ENCODE measurements around the gene ITM2C.

ITM2C gene, protein sequence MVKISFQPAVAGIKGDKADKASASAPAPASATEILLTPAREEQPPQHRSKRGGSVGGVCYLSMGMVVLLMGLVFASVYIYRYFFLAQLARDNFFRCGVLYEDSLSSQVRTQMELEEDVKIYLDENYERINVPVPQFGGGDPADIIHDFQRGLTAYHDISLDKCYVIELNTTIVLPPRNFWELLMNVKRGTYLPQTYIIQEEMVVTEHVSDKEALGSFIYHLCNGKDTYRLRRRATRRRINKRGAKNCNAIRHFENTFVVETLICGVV

DNA sequence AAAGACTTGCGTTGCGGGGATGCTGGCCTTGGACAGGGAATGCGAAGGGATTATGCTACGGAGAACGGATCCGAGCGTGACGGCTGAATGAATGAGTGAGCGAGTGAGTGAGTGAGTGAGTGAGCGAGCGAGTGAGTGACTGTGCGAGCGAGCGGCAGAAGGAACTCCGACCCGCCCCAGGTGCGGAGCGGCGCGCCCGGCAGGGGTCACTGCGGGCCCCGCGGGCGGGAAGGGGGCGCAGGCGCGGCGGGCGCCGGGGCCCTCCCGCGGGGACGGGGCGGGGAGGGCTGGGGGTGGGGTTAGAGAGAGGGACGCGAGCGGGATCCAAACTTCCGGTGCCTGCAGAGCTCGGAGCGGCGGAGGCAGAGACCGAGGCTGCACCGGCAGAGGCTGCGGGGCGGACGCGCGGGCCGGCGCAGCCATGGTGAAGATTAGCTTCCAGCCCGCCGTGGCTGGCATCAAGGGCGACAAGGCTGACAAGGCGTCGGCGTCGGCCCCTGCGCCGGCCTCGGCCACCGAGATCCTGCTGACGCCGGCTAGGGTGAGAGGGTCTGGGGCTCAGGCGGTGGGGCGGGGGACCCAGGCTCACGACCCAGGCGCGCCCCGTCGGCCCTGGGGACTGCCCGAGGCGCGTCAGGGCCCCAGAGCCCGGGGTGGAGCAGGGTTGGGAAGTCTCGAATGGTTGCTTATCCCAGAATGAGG lies at the start of gene ITM2C:
TSS of gene ITM2C (plus strand) at position 338 of the 702 bp plus-strand sequence. CDS start at position 422, 84 bp downstream.
- DNase-seq: peak; percentile 76 to 82
- Mint-ChIP-seq H3K4me1 (peaks cover 79% of the 10 kb centered on the region), H3K27ac (peak within 1 kb of the TSS; percentile 86 to 88), H3K27me3 (peaks cover 6% of the 10 kb centered on the region), H3K4me3 (peak within 1 kb of the TSS; percentile 88 to 89), H3K9me3 (no peaks in the 10 kb centered on the region)
- peak; percentile 83 for ATAC-seq

DNA sequence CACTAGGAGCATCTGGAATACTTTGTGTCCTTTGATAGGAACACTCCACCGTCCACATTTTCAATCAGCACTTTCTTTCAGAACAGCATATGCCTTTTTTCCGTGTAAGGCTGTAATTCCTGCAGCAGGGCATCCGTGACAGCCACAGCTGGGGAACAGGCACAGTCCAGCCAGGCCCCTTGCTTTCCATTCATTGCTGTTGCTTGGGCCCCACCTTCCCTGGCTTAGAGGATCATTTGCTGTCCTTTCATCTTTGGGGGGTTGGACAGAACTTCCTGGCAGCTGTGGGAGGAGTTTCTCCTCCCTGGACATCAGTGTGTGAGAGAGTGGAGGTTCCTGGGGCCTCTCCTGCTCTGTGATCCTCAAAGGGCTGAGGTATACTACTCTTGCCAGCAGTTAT lies 49.7 kb upstream of the ITM2C start:
- Mint-ChIP-seq H3K9me3 (no peaks in the 10 kb centered on the region), H3K27me3 (no peaks in the 10 kb centered on the region), H3K4me3 (no peak overlapping the region), H3K4me1 (peaks cover 11% of the 10 kb centered on the region), H3K27ac (peak overlapping the region in 1 of 2 donors; percentile 71)
- no peak for DNase-seq
- ATAC-seq: no peak

DNA sequence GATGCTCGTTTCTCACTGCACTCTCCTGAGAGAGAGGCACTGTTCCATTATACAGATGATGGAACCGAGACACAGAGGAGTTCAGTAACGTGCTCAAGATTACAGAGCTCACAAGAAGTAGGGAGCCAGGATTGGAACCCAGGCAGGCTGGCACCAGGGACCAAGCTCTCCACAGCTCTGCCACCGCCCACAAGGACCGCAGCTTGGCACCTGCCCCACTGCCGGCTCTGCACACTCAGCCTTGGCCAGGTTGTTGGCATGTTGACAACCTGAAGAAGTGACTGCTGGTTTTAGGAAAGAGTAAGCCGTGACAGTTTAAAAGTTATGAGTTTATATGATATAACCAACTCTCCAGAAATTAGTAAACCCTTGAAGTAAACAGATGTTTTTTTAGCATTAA lies 48.0 kb upstream of the ITM2C start:
- H3K4me3 Mint-ChIP-seq: no peak overlapping the region
- DNase-seq (no peak), ATAC-seq (no peak)
- peak overlapping the region; percentile 79 to 85 for H3K27ac Mint-ChIP-seq
- peaks cover 11% of the 10 kb centered on the region for H3K4me1 Mint-ChIP-seq
- H3K9me3 Mint-ChIP-seq: no peaks in the 10 kb centered on the region
- H3K27me3 Mint-ChIP-seq: no peaks in the 10 kb centered on the region

DNA sequence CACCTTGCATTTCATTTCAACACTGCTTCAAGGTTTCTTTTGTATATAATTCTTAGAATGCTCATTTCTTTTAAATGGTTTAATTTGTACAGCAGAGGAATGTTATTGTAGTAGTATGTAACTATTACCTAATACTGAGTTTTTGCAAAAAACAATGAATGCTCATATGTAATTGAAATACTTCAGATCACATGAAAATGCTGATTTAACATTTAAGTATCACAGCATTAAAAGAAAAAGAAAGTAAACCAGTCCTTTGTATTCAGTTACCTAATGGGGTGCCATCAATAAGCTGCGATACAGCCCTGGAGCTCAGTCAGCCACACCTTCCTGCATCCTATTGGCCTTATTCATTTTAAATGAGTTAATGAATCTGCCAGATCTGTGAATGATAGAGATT lies 45.3 kb upstream of the ITM2C start:
- H3K9me3 Mint-ChIP-seq: no peaks in the 10 kb centered on the region
- DNase-seq: no peak
- H3K27ac Mint-ChIP-seq: no peak overlapping the region
- no peak for ATAC-seq
- H3K4me3 Mint-ChIP-seq: no peak overlapping the region
- peaks cover 11% of the 10 kb centered on the region for H3K4me1 Mint-ChIP-seq
- peaks cover 2% of the 10 kb centered on the region for H3K27me3 Mint-ChIP-seq

GRCh38 chr2:230821261-230821990 lies 43.3 kb upstream of the ITM2C start:
- no peaks in the 10 kb centered on the region for H3K9me3 Mint-ChIP-seq
- peak overlapping the region; percentile 9 to 55 for H3K27ac Mint-ChIP-seq
- peaks cover 22% of the 10 kb centered on the region for H3K27me3 Mint-ChIP-seq
- ATAC-seq (no peak), DNase-seq (no peak)
- no peak overlapping the region for H3K4me3 Mint-ChIP-seq
- H3K4me1 Mint-ChIP-seq: peaks cover 16% of the 10 kb centered on the region

- Mint-ChIP-seq H3K27me3 (peaks cover 29% of the 10 kb centered on the region), H3K9me3 (no peaks in the 10 kb centered on the region), H3K4me3 (no peak overlapping the region), H3K4me1 (peaks cover 20% of the 10 kb centered on the region), H3K27ac (no peak overlapping the region)
- no peak for DNase-seq
- no peak for ATAC-seq
These were observed 42.7 kb upstream of the ITM2C start for GRCh38 chr2:230821991-230822520.

GRCh38 chr2:230823264-230823964 lies 41.3 kb upstream of the ITM2C start:
- Mint-ChIP-seq H3K27ac (peak overlapping the region in 1 of 2 donors; percentile 61), H3K4me1 (peaks cover 26% of the 10 kb centered on the region), H3K4me3 (no peak overlapping the region), H3K27me3 (peaks cover 38% of the 10 kb centered on the region), H3K9me3 (no peaks in the 10 kb centered on the region)
- ATAC-seq (no peak), DNase-seq (no peak)

- Mint-ChIP-seq H3K4me1 (peaks cover 32% of the 10 kb centered on the region), H3K4me3 (peak overlapping the region; percentile 32 to 35), H3K9me3 (no peaks in the 10 kb centered on the region), H3K27ac (peak overlapping the region in 1 of 2 donors; percentile 94), H3K27me3 (peaks cover 48% of the 10 kb centered on the region)
- DNase-seq: peak; percentile 70 to 73
- peak; percentile 79 for ATAC-seq
These were observed 40.2 kb upstream of the ITM2C start for GRCh38 chr2:230824406-230824978.

GRCh38 chr2:230825354-230825753 lies 39.4 kb upstream of the ITM2C start:
- ATAC-seq (no peak), DNase-seq (no peak)
- peaks cover 57% of the 10 kb centered on the region for H3K27me3 Mint-ChIP-seq
- H3K4me3 Mint-ChIP-seq: no peak overlapping the region
- no peaks in the 10 kb centered on the region for H3K9me3 Mint-ChIP-seq
- H3K4me1 Mint-ChIP-seq: peaks cover 36% of the 10 kb centered on the region
- H3K27ac Mint-ChIP-seq: no peak overlapping the region

- Mint-ChIP-seq H3K4me1 (peaks cover 36% of the 10 kb centered on the region), H3K27me3 (peaks cover 69% of the 10 kb centered on the region), H3K9me3 (no peaks in the 10 kb centered on the region), H3K4me3 (peak overlapping the region; percentile 44 to 66), H3K27ac (no peak overlapping the region)
- peak; percentile 31 for ATAC-seq
- DNase-seq: no peak
These were observed 36.9 kb upstream of the ITM2C start for GRCh38 chr2:230827774-230828271.

DNA sequence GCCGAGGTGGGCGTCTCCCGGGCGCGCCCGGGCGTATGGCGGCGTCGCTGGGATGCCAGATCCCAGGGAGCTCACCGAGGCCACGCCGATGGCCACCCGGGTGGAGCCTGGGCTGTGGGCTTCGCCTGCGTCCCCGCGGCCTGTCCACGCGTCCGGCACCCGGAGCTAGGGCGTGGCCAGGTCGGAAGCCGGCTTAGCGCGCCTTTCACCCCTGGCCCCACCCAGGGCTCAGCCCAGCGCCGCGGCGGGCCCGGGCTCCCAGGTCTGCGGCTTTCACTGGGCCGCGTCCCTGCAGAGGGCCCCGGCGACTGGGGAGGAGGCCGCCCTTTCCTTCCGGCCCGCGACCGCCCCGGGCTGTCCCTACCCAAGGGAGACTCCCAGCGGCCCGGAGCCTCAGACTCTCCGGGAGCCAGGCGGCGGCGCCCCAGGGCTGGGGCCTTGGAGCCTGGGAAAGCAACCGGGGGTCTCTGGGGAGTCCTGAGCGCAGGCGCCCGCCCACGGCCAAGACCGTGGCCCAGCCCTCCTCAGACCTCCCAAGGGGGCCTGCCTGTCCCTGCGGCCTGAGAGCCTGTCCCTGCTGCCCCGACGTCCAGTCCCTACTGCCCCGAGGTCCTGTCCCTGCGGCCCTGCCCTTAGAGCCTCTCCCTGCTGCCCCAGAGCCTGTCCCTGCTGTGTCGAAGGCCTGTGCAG lies 36.3 kb upstream of the ITM2C start:
- H3K27me3 Mint-ChIP-seq: peaks cover 69% of the 10 kb centered on the region
- H3K4me3 Mint-ChIP-seq: peak overlapping the region; percentile 23 to 71
- H3K9me3 Mint-ChIP-seq: no peaks in the 10 kb centered on the region
- peak; percentile 86 for ATAC-seq
- DNase-seq: peak; percentile 47 to 63
- H3K27ac Mint-ChIP-seq: no peak overlapping the region
- peaks cover 36% of the 10 kb centered on the region for H3K4me1 Mint-ChIP-seq

GRCh38 chr2:230829293-230829692 lies 35.4 kb upstream of the ITM2C start:
- H3K9me3 Mint-ChIP-seq: no peaks in the 10 kb centered on the region
- ATAC-seq (no peak), DNase-seq (no peak)
- H3K27me3 Mint-ChIP-seq: peaks cover 68% of the 10 kb centered on the region
- peak overlapping the region in 1 of 2 donors; percentile 71 for H3K4me3 Mint-ChIP-seq
- H3K27ac Mint-ChIP-seq: peak overlapping the region in 1 of 2 donors; percentile 48
- peaks cover 33% of the 10 kb centered on the region for H3K4me1 Mint-ChIP-seq

GRCh38 chr2:230829959-230830358 lies 34.8 kb upstream of the ITM2C start:
- H3K27ac Mint-ChIP-seq: peak overlapping the region in 1 of 2 donors; percentile 37
- DNase-seq (no peak), ATAC-seq (no peak)
- peaks cover 27% of the 10 kb centered on the region for H3K4me1 Mint-ChIP-seq
- H3K4me3 Mint-ChIP-seq: no peak overlapping the region
- H3K9me3 Mint-ChIP-seq: no peaks in the 10 kb centered on the region
- H3K27me3 Mint-ChIP-seq: peaks cover 61% of the 10 kb centered on the region

- H3K4me3 Mint-ChIP-seq: no peak overlapping the region
- DNase-seq: no peak
- H3K4me1 Mint-ChIP-seq: peaks cover 27% of the 10 kb centered on the region
- ATAC-seq: no peak
- no peaks in the 10 kb centered on the region for H3K9me3 Mint-ChIP-seq
- peaks cover 57% of the 10 kb centered on the region for H3K27me3 Mint-ChIP-seq
- no peak overlapping the region for H3K27ac Mint-ChIP-seq
These were observed 34.3 kb upstream of the ITM2C start for GRCh38 chr2:230830428-230830827.

Data from stimulated activated naive CD8-positive, alpha-beta T cell treated with anti-CD3 and anti-CD28 coated beads, Interleukin-15, amount 100 ng/mL, for 72 hours (primary cell).